ENCODE results near the gene SLC2A3.
"Not testable (repeated sequence)": the region's sequence is repeated elsewhere in the genome, so short reads cannot be mapped to it uniquely, and the experiment has no call there.

Gene SLC2A3

DNA sequence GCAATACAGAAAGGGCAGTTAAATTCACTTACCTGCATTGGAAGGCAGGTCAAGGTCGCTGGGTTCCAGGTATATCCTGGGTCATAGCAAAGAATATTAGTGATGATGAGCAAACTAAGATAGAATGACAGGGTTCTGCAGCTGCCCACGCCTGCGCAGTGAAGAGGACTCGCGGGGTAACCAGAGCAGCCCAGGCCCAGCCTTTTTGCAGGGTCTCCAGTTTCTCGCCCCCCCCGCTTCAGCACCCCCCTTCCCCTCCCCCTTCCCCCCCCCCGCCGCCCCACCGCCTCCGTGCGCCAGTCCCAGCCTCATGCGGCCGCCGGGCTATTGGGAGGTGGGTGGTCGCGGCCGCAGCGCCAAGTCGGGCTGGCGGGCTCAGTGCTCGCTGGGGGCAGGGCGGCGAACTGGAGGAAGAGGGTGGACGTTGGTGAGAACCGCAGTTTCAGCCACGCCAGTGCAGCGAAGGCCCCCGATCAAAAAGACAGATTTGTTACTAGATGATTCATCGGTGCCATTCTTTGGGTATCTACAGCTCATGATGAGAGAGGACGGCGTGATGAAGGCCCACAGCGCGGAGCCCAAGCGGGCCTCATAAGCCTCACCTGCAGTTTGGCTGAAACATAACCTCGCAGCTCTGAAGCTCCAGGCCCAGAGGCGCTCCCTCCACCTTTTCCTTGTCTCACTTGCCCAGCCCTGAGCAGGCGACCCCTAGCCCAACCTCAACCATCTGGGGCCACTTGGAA lies 20.2 kb downstream of the SLC2A3 start:
- DNase-seq, result no peak

DNA sequence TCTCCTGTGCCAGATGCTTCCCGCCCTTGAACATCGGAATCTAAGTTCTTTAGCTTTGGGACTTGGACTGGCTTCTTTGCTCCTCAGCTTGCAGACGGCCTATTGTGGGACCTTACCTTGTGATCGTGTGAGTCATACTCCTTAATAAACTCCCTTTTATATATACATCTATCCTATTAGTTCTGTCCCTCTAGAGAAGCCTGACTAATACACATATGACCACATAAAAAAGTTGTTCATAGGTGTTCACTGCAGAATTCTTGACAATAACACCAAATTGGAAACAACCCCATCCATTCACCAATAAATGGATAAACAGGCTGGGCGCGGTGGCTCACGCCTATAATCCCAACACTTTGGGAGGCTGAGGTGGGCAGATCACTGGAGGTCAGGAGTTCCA lies 25.9 kb downstream of the SLC2A3 start:
- DNase-seq, result not testable (repeated sequence)

DNA sequence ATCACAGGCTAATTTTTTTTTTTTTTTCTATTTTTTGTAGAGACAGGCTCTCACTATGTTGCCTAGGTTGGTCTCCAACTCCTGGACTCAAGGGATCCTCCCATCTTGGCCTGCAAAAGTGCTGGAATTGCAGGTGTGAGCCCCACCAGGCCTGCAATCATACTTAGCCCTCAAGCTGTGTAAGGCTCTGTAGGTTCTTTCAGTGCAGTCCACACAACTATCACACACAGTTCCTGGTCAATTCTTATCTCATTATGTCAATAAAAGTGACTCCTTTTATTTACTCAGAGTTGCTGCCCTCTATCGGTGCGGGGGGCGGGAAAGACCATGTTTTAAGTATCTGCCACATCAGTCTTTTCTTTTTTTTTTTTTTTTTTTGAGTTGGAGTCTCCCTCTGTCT lies 29.0 kb downstream of the SLC2A3 start:
- no peak for DNase-seq

DNA sequence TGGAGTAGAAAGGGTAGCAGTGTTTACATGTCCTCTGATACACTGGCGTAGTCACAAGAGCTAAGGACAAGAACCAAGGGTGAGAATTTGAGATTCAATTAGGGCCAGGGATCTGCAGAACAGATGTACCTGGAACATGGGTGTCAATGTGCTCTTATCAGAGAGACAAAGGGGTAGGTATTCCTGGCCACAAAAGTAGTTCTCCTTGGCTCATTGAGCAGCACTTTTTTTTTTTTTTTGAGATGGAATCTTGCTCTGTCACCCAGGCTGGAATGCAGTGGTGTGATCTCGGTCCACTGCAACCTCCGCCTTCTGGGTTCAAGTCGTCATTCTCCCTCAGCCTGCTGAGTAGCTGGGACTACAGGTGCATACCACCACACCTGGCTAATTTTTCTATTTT lies 29.7 kb downstream of the SLC2A3 start:
- DNase-seq, result not testable (repeated sequence)

DNA sequence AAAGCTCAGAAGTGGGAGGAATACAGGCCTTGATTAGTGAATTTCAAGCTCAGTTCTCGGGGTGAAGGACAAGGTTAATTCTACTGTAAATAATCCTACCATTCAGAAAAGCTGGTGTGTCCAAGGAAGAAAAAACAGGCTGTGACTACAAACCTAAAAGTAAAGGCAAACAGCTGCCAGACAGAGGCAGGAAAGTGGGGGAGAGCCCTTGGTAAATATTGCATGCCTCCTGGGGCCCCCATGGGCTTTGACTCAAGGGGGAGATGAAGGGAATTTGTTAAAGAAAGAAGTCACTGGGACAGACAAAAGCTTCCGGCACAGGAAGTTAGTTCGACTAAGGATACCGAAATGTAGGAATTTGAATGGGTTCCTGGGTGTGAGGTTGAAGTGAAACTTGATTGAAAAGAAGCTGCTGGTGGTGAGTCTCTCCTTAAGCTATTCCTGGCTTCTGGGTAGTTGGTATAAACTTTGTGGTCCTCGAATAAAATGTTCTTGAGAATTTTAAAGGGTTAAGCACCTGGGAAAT lies 30.3 kb downstream of the SLC2A3 start:
- not testable (repeated sequence) for DNase-seq

DNA sequence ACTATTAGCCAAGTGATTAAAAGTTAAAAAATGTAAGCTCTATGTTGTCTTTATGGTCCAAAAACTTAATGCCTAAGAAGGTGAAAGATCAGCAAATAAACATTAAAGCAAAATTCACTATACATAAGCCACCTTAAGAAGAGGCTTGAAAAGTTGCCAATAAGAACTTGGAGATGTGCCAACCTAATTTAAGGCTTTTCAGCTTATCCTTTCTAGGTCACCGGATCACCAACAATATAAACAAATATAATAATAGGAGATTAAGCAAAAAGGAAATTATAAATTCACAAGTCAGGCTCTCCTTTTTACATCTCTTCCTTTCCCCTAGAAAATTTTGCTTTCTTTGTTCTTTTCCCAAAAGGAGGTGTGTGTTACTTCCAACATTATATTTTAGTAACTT lies 30.9 kb downstream of the SLC2A3 start:
- DNase-seq, result no peak

DNA sequence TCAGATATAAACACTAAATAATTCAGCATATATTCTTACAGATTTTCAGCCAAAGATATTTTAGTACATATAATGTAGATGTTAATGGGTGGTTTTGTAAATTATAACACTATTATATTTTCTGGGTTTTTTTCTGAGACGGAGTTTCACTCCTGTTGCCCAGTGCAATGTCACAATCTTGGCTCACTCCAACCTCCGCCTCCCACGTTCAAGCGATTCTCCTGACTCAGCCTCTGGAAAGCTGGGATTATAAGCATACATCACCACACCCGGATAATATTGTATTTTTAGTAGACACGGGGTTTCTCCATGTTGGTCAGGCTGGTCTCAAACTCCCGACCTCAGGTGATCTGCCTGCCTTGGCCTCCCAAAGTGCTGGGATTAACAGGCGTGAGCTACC lies 33.6 kb downstream of the SLC2A3 start:
- DNase-seq, result not testable (repeated sequence)

DNA sequence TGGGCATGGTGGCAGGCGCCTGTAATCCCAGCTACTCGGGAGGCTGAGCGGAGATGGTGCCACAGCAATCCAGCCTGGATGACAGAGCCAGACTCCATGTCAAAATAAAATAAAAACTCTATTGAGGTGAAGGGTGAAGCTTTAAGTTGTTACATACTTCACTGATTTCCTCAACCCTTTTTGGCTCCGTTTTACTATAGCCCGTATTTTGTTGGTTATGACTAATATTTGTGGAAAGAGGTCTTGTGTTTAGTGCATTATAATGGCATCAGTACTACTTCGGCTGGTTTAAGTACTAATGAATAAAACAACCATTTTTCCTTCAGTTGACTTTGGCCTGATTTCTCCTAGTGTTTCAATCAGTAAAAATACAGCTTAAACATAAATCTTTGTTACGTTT lies 36.2 kb downstream of the SLC2A3 start:
- no peak for DNase-seq

DNA sequence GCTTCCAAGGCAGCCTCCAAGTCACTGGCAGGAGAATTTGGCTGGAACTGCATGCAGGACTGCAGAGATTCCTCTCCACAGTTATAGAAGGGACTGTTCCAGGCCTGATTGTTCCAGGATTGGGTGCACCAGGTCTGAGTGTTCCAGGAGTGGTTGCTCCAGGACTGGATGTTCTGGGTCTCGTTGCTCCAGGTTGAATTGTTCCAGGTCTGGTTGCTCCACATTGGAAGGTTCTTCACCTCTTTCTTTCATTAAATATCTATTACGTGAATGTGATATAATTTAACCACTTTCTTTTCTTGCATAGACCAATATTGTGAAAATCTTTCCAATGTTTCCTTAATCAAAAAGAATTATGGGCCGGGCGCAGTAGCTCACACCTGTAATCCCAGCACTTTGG lies 39.3 kb downstream of the SLC2A3 start:
- DNase-seq, result not testable (repeated sequence)

DNA sequence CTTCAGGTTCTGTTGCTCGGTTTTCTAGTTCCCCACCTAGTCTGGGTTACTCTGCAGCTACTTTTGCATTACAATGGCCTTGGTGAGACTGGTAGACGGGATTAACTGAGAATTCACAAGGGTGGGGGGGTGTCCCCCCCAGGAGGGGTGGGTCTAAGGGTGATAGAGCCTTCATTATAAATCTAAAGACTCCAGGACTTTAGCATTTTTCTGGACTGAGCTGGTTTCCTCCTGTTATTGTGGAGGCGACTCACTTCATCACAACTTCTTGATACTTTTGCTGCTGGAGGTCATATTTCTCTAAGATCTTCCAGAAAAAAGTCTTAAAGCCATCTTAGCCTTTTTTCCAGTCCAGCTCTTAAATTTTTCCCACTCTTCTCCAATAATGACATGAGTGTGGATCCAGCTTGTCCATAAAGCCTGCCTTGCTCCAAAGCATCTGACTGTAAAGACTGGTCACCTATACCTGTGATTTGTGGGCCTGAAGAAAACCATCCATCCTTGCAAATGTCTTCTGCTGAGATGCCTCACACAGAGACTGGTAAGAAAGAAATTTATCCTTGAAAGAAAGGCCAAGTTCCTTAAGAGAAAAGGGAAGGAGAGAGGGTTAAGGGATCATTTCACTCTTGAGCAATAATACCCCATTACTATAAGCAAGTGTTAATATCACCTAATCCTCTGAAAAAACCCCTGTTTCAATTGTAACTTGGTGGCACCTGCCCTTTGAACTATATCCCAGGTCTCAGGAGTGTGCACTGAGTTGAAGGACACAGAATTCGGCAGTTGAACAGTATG lies 43.6 kb downstream of the SLC2A3 start:
- DNase-seq, result no peak

DNA sequence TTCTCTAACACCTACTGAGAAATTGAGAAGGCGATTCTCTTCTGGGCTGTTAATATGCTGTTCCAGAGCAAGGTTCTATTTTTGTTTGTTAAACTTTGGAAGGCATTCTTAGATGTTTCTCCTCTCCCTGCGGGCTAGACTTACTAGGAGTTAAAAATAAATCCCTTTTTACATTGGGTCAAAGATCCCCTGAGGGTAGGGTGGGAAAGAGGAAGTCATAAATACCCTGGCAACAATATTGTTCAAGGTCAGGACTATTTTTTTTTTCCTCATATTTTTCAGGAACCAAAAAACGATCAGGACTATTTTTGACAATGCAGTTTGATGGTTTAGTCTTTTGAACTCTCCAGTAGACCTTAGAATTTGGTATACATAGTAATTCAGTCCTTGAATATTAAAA lies 51.3 kb downstream of the SLC2A3 start:
- DNase-seq, result no peak

DNA sequence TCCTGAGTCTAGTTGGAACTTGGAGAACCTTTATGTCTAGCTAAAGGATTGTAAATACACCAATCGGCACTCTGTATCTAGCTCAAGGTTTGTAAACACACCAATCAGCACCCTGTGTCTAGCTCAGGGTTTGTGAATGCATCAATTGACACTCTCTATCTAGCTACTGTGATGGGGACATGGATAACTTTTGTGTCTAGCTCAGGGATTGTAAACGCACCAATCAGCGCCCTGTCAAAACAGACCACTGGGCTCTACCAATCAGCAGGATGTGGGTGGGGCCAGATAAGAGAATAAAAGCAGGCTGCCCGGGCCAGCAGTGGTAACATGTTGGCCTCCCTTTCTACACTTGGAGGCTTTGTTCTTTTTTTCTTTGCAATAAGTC lies 54.3 kb downstream of the SLC2A3 start:
- not testable (repeated sequence) for DNase-seq

DNA sequence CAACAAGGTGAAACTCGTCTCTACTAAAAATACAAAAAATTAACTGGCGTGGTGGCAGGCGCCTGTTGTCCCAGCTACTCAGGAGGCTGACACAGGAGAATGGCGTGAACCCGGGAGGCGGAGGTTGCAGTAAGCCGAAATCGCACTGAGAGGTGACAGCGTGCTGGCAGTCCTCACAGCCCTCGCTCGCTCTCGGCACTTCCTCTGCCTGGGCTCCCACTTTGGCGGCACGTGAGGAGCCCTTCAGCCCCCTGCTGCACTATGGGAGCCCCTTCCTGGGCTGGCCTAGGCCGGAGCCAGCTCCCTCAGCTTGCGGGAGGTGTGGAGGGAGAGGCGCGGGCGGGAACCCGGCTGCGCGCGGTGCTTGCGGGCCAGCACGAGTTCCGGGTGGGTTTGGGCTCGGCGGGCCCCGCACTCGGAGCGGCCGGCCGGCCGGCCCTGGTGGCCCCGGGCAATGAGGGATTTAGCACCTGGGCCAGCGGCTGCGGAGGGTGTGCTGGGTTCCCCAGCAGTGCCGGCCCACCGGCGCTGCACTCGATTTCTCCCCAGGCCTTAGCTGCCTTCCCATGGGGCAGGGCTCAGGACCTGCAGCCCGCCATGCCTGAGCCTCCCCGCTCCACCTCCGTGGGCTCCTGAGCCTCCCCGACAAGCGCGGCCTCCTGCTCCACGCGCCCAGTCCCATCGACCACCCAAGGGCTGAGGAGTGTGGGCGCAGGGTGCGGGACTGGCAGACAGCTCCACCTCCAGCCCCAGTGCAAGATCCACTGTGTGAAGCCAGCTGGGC lies 54.8 kb downstream of the SLC2A3 start:
- not testable (repeated sequence) for DNase-seq

DNA sequence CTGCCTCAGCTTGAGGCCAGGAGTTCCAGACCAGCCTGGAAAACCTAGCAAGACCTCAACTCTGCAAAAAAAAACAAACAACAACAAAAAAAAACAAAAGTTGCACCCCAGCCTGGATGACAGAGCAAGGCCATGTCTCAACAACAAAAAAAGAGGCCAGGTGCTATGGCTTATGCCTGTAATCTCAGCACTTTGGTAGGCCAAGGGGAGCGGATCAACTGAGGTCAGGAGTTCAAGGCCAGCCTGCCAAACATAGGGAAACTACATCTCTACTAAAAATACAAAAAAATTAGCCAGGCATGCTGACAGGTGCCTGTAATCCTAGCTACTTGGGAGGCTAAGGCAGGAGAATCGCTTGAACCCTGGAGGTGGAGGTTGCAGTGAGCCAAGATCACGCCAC lies 56.7 kb downstream of the SLC2A3 start:
- no peak for DNase-seq

DNA sequence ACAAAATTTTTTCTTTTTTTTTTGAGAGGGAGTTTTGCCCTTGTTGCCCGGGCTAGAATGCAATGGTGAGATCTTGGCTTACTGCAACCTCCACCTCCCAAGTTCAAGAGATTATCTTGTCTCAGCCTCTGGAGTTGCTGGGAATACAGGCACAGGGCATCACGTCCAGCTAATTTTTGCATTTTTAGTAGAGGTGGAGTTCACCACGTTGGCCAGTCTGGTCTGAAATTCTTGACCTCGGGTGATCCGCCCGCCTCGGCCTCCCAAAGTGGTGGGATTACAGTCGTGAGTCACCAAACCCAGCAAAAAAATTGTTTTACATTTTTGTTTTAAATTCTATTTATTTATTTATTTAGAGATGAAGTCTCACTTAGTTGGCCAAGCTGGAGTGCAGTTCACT lies 58.6 kb downstream of the SLC2A3 start:
- DNase-seq, result no peak

DNA sequence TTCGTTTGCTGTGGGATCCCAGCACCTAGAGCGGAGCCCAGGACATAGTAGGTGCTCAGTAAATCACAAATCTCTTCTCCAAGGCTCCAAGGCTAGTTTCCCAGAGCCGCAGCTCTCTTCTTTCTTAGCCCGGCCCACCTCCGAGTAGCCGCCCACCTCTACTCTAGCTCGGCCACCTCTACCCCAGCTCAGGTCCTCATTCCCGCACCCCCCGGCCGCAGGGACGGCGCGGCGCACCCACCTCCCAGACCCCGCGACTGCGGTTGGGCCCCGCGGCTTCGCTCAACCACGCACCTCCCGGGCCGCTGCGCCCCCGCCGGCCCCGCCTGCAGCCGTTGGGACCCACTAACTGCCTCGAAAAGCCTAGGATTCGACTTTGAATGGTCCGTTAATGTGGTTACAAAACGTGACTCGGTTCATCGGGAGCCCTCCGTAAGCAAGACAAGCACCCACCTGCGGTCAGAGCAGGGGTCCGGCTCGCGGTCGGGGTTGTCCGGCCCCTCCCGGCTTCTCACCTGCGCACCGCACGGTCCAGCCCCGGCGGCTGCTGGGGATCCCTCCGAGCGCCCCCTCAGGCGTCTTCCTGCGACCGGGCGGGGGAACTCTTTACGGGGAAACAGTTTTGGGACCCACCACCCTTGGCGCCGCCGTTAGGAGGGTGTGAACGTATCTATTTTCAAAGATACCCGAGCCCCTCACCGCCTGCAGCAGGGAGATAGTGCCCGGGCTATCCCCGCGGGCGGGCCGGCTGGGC lies 63.2 kb downstream of the SLC2A3 start, which contains the start of gene SLC2A14:
Gene SLC2A14 (minus strand): TSS at position 350 of the 754 bp plus-strand sequence. CDS start 3,035 bp downstream, outside the sequence.
- no peak for DNase-seq

DNA sequence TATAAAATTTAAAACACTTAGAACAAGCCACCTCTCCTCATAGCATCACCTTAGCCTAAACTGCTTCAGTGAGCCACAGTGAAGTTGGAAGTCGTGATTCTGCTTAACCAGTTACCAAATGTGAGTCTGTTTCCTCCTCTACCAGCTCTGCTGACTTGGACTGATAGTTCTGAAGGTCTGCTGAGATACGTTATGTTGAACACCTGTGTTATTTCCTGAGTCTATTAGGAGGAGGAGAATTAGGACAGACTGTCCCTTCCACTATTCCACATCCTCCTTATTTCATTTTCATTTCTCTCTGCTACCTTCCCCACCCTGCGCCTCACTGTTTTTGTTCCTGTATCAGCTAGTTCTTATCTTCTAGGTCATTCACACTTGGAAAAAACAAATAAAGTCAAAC lies 65.7 kb downstream of the SLC2A3 start:
- DNase-seq, result no peak
